Hematopoietic multipotent progenitor cell treated with erythropoietin and hydrocortisone succinate and interleukin-3 and kit ligand, for 17 days (in vitro differentiated cells): ENCODE data around the gene PEAK1.
"Not testable (repeated sequence)": the region's sequence is repeated elsewhere in the genome, so short reads cannot be mapped to it uniquely, and the experiment has no call there.

Source experiments
- DNase-seq: peaks from one replicate; pipeline ENCODE4 v3.0.0-alpha.2; 2015; ENCODE audit warnings: low spot score

PEAK1 gene

GRCh38 chr15:77305953-77306352, 114.0 kb downstream of the PEAK1 start:
- DNase-seq, result no peak

DNA sequence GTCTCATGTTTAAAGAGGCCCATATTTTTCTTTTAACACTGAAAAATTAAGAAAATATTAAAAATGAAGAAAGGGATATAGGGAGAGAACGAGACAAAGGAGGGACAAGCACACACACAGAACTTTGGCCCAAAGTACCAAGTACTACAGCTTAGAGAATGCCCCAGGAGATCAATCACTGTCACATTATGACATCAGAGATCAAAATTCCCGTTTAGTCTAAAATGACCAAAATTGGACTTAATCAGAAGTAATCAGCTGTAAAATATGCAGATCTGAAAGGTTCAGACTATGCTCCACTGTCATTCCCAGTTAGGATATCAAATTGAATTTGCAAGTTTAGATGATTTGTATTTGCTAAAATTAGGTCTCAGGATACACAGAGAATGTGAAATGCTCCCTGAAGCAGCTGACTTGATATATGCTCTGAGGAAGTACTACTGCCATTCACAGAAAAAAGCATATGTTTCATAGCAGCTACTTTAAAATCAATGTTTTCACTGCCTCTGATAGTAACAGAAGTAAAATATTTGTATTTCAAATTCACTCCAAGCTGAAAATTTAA, 123.0 kb downstream of the PEAK1 start:
- DNase-seq, result no peak

- DNase-seq, result no peak
Observed at GRCh38 chr15:77295446-77295845, 124.5 kb downstream of the PEAK1 start.

- DNase-seq, result no peak
Observed at GRCh38 chr15:77292969-77293558, 126.8 kb downstream of the PEAK1 start.

DNA sequence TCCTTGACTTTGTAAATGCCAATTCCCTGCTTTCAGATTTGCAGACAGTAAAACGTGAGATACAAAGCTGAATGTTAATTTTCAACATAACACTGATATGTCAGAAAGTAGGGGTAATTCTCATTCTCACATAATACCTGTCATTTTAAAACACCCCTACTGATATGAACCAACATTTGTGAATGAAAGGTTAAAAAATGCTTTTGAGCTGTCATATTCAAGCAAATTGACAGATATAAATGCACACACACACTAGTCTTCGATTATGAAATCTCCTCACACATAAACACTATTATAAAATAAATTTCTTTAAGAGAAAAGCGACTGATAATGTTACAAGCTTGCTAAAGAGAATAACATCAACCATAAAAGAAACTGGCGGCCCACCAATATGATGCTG, 128.8 kb downstream of the PEAK1 start:
- no peak for DNase-seq

GRCh38 chr15:77287385-77287784, 132.5 kb downstream of the PEAK1 start:
- no peak for DNase-seq

- no peak for DNase-seq
Observed at GRCh38 chr15:77285057-77285997, 134.6 kb downstream of the PEAK1 start.

DNA sequence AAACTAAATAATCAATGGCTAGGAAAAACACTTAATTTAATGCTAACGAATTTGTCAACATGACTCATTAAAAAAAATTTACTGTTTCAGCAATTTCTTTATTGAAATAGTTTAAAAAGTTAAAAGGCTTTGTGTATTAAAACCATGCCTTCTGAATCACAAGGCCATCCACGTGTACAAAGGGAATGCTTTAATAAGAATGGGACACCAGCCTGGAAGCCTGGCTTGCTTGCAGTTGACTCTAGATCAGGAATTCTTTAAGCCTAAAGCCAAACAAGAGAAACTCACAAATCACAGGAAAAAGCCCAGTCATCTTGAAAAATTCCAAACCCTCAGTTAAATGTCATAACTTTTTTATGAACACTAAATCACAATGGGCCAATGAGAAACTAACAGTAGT, 137.6 kb downstream of the PEAK1 start:
- no peak for DNase-seq

- DNase-seq, result no peak
Observed at GRCh38 chr15:77276943-77277342, 143.0 kb downstream of the PEAK1 start.

- no peak for DNase-seq
Observed at GRCh38 chr15:77276096-77276495, 143.8 kb downstream of the PEAK1 start.

DNA sequence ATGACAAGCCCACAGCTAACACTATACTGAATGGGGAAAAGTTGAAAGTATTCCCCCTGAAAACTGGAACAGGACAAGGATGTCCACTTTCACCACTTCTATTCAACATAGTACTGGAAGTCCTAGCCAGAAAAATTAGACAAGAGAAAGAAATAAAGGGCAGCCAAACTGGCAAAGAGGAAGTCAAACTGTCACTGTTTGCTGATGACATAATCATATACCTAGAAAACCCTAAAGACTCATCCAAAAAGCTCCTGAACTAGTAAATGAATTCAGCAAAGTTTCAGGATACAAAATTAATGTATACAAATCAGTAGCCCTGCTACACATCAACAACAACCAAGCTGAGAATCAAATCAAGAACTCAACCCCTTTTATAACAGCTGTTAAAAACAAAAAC, 146.8 kb downstream of the PEAK1 start:
- DNase-seq, result not testable (repeated sequence)

- no peak for DNase-seq
Observed at GRCh38 chr15:77266708-77267386, 153.1 kb downstream of the PEAK1 start.

DNA sequence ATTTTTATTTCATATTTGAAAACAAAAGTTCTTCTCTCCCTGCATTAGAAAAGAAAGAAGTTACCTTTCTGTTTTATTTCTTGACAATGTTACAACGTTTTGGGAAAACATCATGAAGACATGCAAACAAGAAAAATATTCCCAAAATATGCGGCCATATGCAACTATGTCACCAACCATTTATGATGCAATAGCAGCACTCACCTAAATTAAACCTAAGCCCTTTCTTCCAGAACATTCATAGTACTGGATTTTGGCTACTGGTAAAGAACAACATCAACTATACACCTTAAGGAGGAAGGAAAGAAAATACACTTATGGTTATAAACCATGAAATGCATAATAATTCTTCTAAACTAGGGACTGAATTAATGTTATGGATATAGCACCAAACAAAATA, 164.5 kb downstream of the PEAK1 start:
- DNase-seq, result no peak

DNA sequence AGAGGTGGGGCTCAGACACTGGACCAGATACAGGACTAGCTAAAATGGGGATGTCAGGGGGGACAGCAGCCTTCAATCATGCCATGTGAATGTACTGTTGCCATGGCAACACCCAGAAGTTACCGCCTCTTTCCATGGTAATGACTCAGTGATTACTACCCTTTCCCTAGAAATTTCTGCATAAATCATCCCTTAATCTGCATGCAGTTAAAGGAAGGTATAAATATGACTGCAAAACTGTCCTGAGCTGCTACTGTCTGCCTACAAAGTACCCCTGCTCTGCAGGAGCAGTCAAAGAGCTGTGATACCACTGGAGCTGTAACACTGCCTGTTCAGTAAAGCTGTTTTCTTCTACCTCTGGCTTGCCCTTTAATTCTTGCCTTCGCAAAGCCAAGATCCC, 168.2 kb downstream of the PEAK1 start:
- no peak for DNase-seq

DNA sequence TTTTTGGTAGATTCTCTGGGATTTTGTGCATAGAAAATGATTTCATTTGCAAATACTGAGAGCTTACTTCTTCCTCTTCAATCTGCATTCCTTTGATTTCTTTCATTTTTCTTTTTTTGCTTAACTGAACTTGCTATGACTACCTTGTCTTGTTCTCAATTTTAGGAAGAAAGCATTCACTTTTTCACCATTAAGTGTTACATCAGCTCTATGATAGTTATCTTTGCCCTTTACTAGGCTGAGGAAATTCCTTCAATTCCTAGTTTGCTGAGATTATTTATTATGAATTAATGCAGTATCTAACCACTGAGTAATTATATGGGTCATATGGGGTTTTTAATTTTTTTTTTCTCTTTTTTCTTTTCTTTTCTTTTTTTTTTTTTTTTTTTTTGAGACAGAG, 172.8 kb downstream of the PEAK1 start:
- DNase-seq, result no peak

DNA sequence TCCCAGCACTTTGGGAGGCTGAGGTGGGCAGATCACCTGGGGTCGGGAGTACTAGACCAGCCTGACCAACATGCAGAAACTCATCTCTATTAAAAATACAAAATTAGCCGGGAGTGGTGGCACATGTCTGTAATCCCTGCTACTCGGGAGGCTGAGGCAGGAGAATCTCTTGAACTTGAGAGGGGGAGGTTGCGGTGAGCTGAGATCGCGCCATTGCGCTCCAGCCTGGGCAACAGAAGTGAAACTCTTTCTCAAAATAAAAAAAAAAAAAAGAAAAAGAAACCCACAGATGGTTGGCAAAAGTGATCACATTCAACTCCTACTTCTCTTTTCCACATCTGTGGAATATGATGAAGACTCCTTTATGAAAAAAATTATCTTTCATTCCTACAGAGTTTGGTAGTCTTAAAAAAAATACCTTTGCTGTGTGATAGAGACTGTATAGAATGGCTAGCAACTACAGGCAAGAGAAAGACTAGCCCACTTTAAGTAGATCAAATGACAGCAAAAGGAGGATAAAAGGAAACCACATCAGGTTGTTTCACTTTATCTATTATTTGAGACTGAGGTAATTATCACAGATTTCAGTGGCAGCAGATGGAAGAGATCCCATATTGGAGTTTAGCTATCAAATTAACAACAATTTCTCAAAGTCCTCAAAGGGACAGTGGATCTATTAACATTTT, 176.0 kb downstream of the PEAK1 start:
- no peak for DNase-seq

- DNase-seq, result no peak
Observed at GRCh38 chr15:77243135-77243534, 176.8 kb downstream of the PEAK1 start.

DNA sequence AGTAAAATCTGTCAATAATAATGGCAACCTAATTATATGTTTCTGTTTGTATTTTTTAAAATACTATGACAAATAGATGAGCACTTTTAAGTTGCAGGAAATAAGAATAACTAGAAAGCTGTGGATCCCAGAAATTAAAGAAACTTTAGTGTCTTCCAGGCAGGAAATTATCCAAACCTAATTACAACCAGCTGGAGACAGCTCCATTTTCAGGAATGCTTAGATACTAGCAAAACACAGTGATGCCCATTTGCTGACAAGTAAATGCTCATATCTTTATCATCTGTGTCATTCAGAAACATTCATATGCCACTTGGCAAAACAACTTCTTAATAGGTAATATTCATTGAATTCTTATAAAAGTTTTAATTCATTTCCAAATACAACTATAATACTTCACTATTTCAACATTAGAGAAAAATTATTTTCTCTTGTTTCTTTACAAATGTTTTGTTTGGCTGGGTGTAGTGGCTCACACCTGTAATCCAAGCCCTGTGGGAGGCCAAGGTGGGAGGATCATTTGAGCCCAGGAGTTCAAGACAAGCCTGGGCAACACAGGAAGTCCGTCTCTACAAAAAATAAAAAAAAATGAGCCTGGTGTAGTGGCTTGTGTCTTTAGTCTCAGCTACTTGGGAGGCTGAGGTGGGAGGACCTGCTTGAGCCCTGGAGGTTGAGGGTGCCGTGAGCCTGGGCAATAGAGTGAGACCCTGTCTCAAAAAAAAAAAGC, 179.9 kb downstream of the PEAK1 start:
- DNase-seq, result no peak

DNA sequence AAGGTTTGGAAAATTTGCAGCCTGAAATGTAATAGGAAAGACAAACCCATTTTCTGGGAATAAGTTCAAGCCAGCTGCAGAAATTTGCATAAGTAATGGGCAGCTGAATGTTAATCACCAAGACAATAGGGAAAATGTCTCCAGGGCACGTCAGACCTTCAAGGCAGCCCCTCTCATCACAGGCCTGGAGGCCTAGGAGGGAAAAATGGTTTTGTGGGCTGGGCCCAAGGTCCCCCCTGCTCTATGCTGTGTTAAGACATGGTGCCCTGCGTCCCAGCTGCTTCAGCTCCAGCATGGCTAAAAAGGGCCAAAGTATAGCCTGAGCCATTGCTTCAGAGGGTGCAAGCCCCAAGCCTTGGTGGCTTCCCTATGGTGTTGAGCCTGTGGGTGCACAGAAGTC, 184.3 kb downstream of the PEAK1 start:
- no peak for DNase-seq

GRCh38 chr15:77228828-77229227, 191.1 kb downstream of the PEAK1 start:
- no peak for DNase-seq

DNA sequence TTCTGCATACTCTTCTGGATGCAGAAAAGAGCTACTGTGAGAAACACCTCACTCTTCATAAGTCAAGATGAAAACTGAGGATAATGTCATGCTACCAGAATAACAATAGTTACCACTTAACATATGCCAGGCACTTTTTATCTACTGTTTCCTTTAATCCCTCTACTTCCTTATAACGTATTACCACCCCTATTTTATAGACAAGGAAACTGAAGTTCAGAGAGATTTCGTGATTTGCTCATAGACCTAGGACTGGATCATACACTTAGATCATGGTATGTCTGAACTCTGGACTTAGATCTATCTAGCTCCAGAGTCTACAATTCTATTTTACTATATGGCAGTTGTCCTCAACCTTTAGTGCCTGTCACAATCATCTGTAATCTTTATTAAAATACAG, 193.3 kb downstream of the PEAK1 start:
- DNase-seq, result no peak
